GM12878 (cell line): ENCODE results near the gene SCYGR3. TPM values are rescaled to one million over a fixed set of nuclear protein-coding genes. Genes with fewer than 3 reads are reported as not detected.

Experiments
- ATAC-seq: fragments of 200-7000 bp; cut with Tn5 transposase; 3 replicates; pipeline ENCODE4 v1.9.1; 2020; ENCODE audit warnings: mild to moderate bottlenecking, moderate library complexity
- BruUV-seq: library from RNA; stranded (reverse); fragments of 400-500 nt; replicated peaks from 2 replicates; lab custom pipeline; 2021; lab: Mats Ljungman, UMichigan
- CTCF ChIA-PET: fragments of 300-600 bp; sonication (Branson Sonifier 250); formaldehyde crosslinking; extraction: SDS; loops from one replicate; lab custom pipeline; 2021; ENCODE audit warnings: inconsistent platforms; lab: Yijun Ruan, JAX
- POLR2A ChIA-PET: fragments of 350-600 bp; formaldehyde crosslinking; extraction: SDS; loops from one replicate; lab custom pipeline; 2021; ENCODE audit warnings: inconsistent platforms; lab: Charles Lee
- RAD21 ChIA-PET: fragments of 300-600 bp; sonication (Branson Sonifier 250); formaldehyde crosslinking; loops from one replicate; lab custom pipeline; 2023; ENCODE audit warnings: antibody characterized with exemption; ENCODE audit not compliant: unreplicated experiment; lab: Charles Lee
- SMC1A ChIA-PET: fragments of 300-600 bp; sonication (Branson Sonifier 250); formaldehyde crosslinking; loops from one replicate; lab custom pipeline; 2023; ENCODE audit not compliant: unreplicated experiment, uncharacterized antibody; lab: Charles Lee
- DNase-seq: peaks from one replicate; pipeline ENCODE4 v3.0.0-alpha.2; 2011; ENCODE audit warnings: low read depth, low spot score
- FAIRE-seq: peaks from 3 replicates; lab custom pipeline; 2011; peaks lifted over from hg19 to GRCh38; lab: Jason Lieb, UNC
- H2AFZ ChIP-seq: 2 replicates; pipeline ENCODE4 v1.6.0; 2011; ENCODE audit warnings: low read depth, low read length, control low read depth; ENCODE audit not compliant: control insufficient read depth
- H3K27ac ChIP-seq: 2 replicates; pipeline ENCODE4 v1.5.1; 2011; ENCODE audit warnings: control low read depth; ENCODE audit not compliant: control insufficient read depth, insufficient read depth
- H3K27me3 ChIP-seq, 2 experiments: replicated peaks in 1 of 2; 2 replicates each; pipeline versions ENCODE4 v1.6.0 to v1.6.1; 2011; ENCODE audit warnings: low read length in 1 of 2; ENCODE audit not compliant: control insufficient read depth in 2 of 2, insufficient read depth in 2 of 2
- H3K36me3 ChIP-seq, 2 experiments: 2 replicates each; pipeline ENCODE4 v1.5.1; 2011; ENCODE audit warnings: low read length in 1 of 2; ENCODE audit not compliant: control insufficient read depth in 2 of 2, insufficient read depth in 2 of 2
- H3K4me1 ChIP-seq: 2 replicates; pipeline ENCODE4 v1.6.1; 2011; ENCODE audit warnings: mild to moderate bottlenecking, low read length, moderate library complexity, mixed read lengths; ENCODE audit not compliant: control insufficient read depth, insufficient read depth
- H3K4me2 ChIP-seq: 2 replicates; pipeline ENCODE4 v1.6.0; 2011; ENCODE audit warnings: control low read depth; ENCODE audit not compliant: control insufficient read depth, insufficient read depth
- H3K4me3 ChIP-seq: fragments of 200-600 bp; sonication (generic); 2 replicates; pipeline ENCODE4 v1.5.1; 2016
- H3K79me2 ChIP-seq: 2 replicates; pipeline ENCODE4 v1.6.0; 2011; ENCODE audit warnings: low read length; ENCODE audit not compliant: control insufficient read depth, insufficient read depth
- H3K9ac ChIP-seq: 2 replicates; pipeline ENCODE4 v1.8.0; 2011; ENCODE audit warnings: low read length, control low read depth, mixed read lengths; ENCODE audit not compliant: control insufficient read depth, insufficient read depth
- H3K9me3 ChIP-seq: replicated peaks from 3 replicates; pipeline ENCODE4 v1.5.1; 2011; ENCODE audit warnings: mild to moderate bottlenecking, low read length; ENCODE audit not compliant: control insufficient read depth, insufficient read depth
- H4K20me1 ChIP-seq: 2 replicates; pipeline ENCODE4 v1.6.0; 2011; ENCODE audit not compliant: control insufficient read depth, insufficient read depth
- EGR1 ChIP-seq, 2 experiments: IDR thresholded peaks; 1 replicate in 1 of 2; 2 replicates in 1 of 2; pipeline ENCODE4 v1.6.1; 2011 to 2012; ENCODE audit warnings: low read depth in 2 of 2, low read length in 2 of 2, borderline replicate concordance in 1 of 2, mild to moderate bottlenecking in 1 of 2, moderate library complexity in 1 of 2
- FOS ChIP-seq: IDR thresholded peaks from 3 replicates; pipeline ENCODE4 v1.6.1; 2011; ENCODE audit warnings: borderline replicate concordance; ENCODE audit not compliant: insufficient read length; ENCODE audit errors: extremely low read depth
- KDM1A ChIP-seq: fragments of 200-600 bp; sonication (generic); IDR thresholded peaks from 2 replicates; pipeline ENCODE4 v1.6.1; 2016; ENCODE audit warnings: borderline replicate concordance
- NBN ChIP-seq: fragments of 450-650 bp; IDR thresholded peaks from 2 replicates; pipeline ENCODE4 v1.6.1; 2016
- NFYB ChIP-seq: IDR thresholded peaks from 2 replicates; pipeline ENCODE4 v1.6.1; 2011; ENCODE audit warnings: low read depth, mild to moderate bottlenecking, low read length, improper control_type of control experiment, moderate library complexity; ENCODE audit not compliant: insufficient read depth
- NR2C1 ChIP-seq: fragments of 450-650 bp; IDR thresholded peaks from 2 replicates; pipeline ENCODE4 v1.6.1; 2017; ENCODE audit warnings: antibody characterized with exemption, mild to moderate bottlenecking, moderate library complexity
- SMC3 ChIP-seq: IDR thresholded peaks from 2 replicates; pipeline ENCODE4 v1.6.1; 2011; ENCODE audit warnings: low read length, improper control_type of control experiment, borderline replicate concordance
- SPI1 ChIP-seq: IDR thresholded peaks from 2 replicates; pipeline ENCODE4 v1.6.1; 2011; ENCODE audit warnings: low read depth, mild to moderate bottlenecking, low read length, moderate library complexity, borderline replicate concordance; ENCODE audit not compliant: insufficient read depth
- WGBS: methylation state at CpG from one replicate; pipeline ENCODE4 v1.1.6; 2016; ENCODE audit warnings: low lambda C conversion rate; ENCODE audit not compliant: insufficient replicate concordance, insufficient coverage; ENCODE audit errors: missing lambda C conversion rate; 5-methylcytosine and 5-hydroxymethylcytosine counted together
- in situ Hi-C: fragments of 300-500 bp; cut with MboI; formaldehyde crosslinking; loops from 9 replicates; pipeline ENCODE4 v1.14.3; 2018; ENCODE audit warnings: mixed read lengths
- intact Hi-C: fragments of 100-400 bp; cut with micrococcal nuclease; formaldehyde crosslinking; loops from one replicate; pipeline ENCODE4 v1.14.2; 2022; ENCODE audit not compliant: unreplicated experiment
- polyA plus RNA-seq, 11 experiments: library from polyadenylated mRNA; depleted of rRNA in 4 of 11; unstranded in 6 of 11; stranded (reverse) in 5 of 11; fragments of >200 nt; fragmentation: Nextera tagmentation in 4 of 11; fragmentation: Illumina TruSeq in 1 of 11; extraction: Ambion mirVana in 4 of 11; extraction: Trizol in 1 of 11; gene quantifications; 1 replicate in 1 of 11; 2 replicates in 10 of 11; pipeline versions ENCODE4 v1.2.1 to v1.2.3, GENCODE V29; 2011 to 2016; ENCODE audit warnings: inconsistent platforms in 2 of 11, missing spikeins in 2 of 11, low read depth in 1 of 11
- total RNA-seq, 4 experiments: library from RNA; depleted of rRNA in 3 of 4; stranded (reverse); fragments of >200 nt in 3 of 4; fragmentation: Illumina TruSeq in 1 of 4; extraction: Trizol in 1 of 4; gene quantifications; 2 replicates each; pipeline versions ENCODE4 v1.2.1 to v1.2.3, GENCODE V29; 2013 to 2021
- TF ChIP-seq, protein P1 (sequence below): IDR thresholded peaks from 2 replicates; pipeline ENCODE4 v1.6.1; 2012; ENCODE audit warnings: improper control_type of control experiment, low read depth, low read length; ENCODE audit not compliant: insufficient replicate concordance
- TF ChIP-seq, protein P2 (sequence below), 3 experiments: IDR thresholded peaks in 2 of 3; conservative IDR thresholded peaks in 1 of 3; 2 replicates each; pipeline ENCODE4 v1.5.1; 2011; ENCODE audit warnings: low read depth in 3 of 3, low read length in 3 of 3, mild to moderate bottlenecking in 3 of 3, control low read depth in 2 of 3, moderate library complexity in 2 of 3, inconsistent platforms in 1 of 3, mixed read lengths in 1 of 3; ENCODE audit not compliant: control insufficient read depth in 2 of 3, insufficient read depth in 1 of 3; ENCODE audit errors: extremely low read depth in 1 of 3

Gene SCYGR3
- total and polyA plus RNA-seq, 10 of the 15 experiments (the other 5 are each of a cell fraction or from before 2014, with no cell fraction given): not detected

DNA sequence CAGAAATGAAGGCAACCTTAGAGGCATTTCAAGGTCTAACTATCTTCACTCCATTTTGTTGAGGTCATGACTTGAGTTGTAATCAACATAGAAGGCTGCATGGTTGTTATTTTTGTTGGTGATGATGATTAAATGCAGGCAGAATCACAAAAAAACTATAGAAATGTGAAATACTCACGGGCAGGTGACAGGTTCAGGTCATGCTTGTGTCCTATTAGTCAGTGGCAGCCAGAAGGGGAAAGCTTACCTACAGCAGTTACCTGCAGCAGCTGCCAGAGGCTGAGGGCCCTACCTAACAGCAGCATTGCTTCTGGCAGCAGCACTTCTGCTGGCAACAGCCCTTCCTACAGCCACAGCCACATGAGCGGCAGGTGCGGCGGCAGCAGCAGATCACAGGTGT, 394 bp downstream of the SCYGR3 start:
- Histone ChIP-seq H3K36me3 (no peaks in the 10 kb centered on the region), H3K4me2 (no peak overlapping the region), H2AFZ (no peak overlapping the region), H3K9ac (no peak overlapping the region), H4K20me1 (no peaks in the 10 kb centered on the region), H3K4me1 (peaks cover 3% of the 10 kb centered on the region; the same call in 1 of the 2 replicates), H3K9me3 (no peaks in the 10 kb centered on the region), H3K4me3 (no peak overlapping the region), H3K27me3 (no peaks in the 10 kb centered on the region), H3K79me2 (no peaks in the 10 kb centered on the region), H3K27ac (no peak overlapping the region)
- CTCF ChIA-PET: interaction anchor here (1.2 kb wide), 2 partner anchors 44 to 208 kb away, joined by 3 read pairs; no protein-coding TSS in a partner anchor
- POLR2A ChIA-PET: no interaction called here
- intact Hi-C loops: no loop called here
- WGBS: 86% methylated on average over 4 of the region's 4 CpGs
- in situ Hi-C loops: no loop called here
- RAD21 ChIA-PET: no interaction called here
- SMC1A ChIA-PET: no interaction called here
- DNase-seq (no peak), FAIRE-seq (no peak), ATAC-seq (no peak)
- no TSS peak for BruUV-seq
- TF ChIP-seq NBN (no peak), NR2C1 (no peak), FOS (no peak), SPI1 (no peak), KDM1A (no peak), SMC3 (no peak), EGR1 (IDR thresholded peaks at IDR 0.05; ENCODE audit: borderline replicate concordance in 1 of 2, low read depth in 2 of 2, low read length in 2 of 2) (no peak), NFYB (no peak)
- TF ChIP-seq, protein P1, sequence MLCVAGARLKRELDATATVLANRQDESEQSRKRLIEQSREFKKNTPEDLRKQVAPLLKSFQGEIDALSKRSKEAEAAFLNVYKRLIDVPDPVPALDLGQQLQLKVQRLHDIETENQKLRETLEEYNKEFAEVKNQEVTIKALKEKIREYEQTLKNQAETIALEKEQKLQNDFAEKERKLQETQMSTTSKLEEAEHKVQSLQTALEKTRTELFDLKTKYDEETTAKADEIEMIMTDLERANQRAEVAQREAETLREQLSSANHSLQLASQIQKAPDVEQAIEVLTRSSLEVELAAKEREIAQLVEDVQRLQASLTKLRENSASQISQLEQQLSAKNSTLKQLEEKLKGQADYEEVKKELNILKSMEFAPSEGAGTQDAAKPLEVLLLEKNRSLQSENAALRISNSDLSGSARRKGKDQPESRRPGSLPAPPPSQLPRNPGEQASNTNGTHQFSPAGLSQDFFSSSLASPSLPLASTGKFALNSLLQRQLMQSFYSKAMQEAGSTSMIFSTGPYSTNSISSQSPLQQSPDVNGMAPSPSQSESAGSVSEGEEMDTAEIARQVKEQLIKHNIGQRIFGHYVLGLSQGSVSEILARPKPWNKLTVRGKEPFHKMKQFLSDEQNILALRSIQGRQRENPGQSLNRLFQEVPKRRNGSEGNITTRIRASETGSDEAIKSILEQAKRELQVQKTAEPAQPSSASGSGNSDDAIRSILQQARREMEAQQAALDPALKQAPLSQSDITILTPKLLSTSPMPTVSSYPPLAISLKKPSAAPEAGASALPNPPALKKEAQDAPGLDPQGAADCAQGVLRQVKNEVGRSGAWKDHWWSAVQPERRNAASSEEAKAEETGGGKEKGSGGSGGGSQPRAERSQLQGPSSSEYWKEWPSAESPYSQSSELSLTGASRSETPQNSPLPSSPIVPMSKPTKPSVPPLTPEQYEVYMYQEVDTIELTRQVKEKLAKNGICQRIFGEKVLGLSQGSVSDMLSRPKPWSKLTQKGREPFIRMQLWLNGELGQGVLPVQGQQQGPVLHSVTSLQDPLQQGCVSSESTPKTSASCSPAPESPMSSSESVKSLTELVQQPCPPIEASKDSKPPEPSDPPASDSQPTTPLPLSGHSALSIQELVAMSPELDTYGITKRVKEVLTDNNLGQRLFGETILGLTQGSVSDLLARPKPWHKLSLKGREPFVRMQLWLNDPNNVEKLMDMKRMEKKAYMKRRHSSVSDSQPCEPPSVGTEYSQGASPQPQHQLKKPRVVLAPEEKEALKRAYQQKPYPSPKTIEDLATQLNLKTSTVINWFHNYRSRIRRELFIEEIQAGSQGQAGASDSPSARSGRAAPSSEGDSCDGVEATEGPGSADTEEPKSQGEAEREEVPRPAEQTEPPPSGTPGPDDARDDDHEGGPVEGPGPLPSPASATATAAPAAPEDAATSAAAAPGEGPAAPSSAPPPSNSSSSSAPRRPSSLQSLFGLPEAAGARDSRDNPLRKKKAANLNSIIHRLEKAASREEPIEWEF: no peak
- TF ChIP-seq, protein P2, sequence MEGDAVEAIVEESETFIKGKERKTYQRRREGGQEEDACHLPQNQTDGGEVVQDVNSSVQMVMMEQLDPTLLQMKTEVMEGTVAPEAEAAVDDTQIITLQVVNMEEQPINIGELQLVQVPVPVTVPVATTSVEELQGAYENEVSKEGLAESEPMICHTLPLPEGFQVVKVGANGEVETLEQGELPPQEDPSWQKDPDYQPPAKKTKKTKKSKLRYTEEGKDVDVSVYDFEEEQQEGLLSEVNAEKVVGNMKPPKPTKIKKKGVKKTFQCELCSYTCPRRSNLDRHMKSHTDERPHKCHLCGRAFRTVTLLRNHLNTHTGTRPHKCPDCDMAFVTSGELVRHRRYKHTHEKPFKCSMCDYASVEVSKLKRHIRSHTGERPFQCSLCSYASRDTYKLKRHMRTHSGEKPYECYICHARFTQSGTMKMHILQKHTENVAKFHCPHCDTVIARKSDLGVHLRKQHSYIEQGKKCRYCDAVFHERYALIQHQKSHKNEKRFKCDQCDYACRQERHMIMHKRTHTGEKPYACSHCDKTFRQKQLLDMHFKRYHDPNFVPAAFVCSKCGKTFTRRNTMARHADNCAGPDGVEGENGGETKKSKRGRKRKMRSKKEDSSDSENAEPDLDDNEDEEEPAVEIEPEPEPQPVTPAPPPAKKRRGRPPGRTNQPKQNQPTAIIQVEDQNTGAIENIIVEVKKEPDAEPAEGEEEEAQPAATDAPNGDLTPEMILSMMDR (IDR thresholded peaks at IDR 0.05 in 2 of 3, conservative IDR thresholded peaks at IDR 0.05 in 1 of 3; ENCODE audit: control insufficient read depth in 2 of 3, extremely low read depth in 1 of 3, insufficient read depth in 1 of 3, low read depth in 3 of 3, low read length in 3 of 3): no peak
